H1 (cell line): ENCODE results near the gene PRKCH. TPM values are rescaled to one million over a fixed set of nuclear protein-coding genes. Genes with fewer than 3 reads are reported as not detected.

ENCODE experiments used
- CTCF ChIA-PET: fragments of 300-600 bp; sonication (Branson Sonifier 250); formaldehyde crosslinking; loops from one replicate; lab custom pipeline; 2021; ENCODE audit not compliant: partially characterized antibody; lab: Charles Lee
- POLR2A ChIA-PET: fragments of 300-600 bp; sonication (Branson Sonifier 250); formaldehyde crosslinking; loops from one replicate; lab custom pipeline; 2021; ENCODE audit warnings: inconsistent platforms; ENCODE audit not compliant: partially characterized antibody; lab: Charles Lee
- DNase-seq, 2 experiments: peaks; one replicate each; pipeline versions ENCODE4 v3.0.0 to v3.0.0-alpha.2; 2010 to 2022; ENCODE audit warnings: low spot score in 2 of 2, low read depth in 1 of 2, mixed read lengths in 1 of 2
- FAIRE-seq: peaks from 2 replicates; lab custom pipeline; 2011; peaks lifted over from hg19 to GRCh38; lab: Jason Lieb, UNC
- H2AFZ ChIP-seq: 2 replicates; pipeline ENCODE4 v1.8.1; 2012; ENCODE audit warnings: low read length, inconsistent platforms
- H2AK5ac ChIP-seq: 2 replicates; pipeline ENCODE4 v1.6.1; 2013; ENCODE audit warnings: low read depth, low read length
- H2BK120ac ChIP-seq: replicated peaks from 2 replicates; pipeline ENCODE3; 2013; ENCODE audit warnings: low read depth, low read length, inconsistent platforms
- H2BK12ac ChIP-seq: 2 replicates; pipeline ENCODE4 v1.6.1; 2013; ENCODE audit warnings: low read depth, low read length
- H2BK15ac ChIP-seq: 2 replicates; pipeline ENCODE4 v1.6.1; 2013; ENCODE audit warnings: low read length
- H2BK20ac ChIP-seq: 2 replicates; pipeline ENCODE4 v1.6.1; 2013; ENCODE audit warnings: low read length
- H2BK5ac ChIP-seq: 2 replicates; pipeline ENCODE4 v1.6.1; 2013; ENCODE audit warnings: low read depth, low read length
- H3K14ac ChIP-seq: 2 replicates; pipeline ENCODE4 v1.6.1; 2013; ENCODE audit warnings: inconsistent platforms; ENCODE audit not compliant: insufficient read length
- H3K18ac ChIP-seq: 2 replicates; pipeline ENCODE4 v1.6.1; 2013; ENCODE audit warnings: low read length; ENCODE audit errors: extremely low read depth
- H3K23ac ChIP-seq: 2 replicates; pipeline ENCODE4 v1.6.1; 2013; ENCODE audit warnings: inconsistent platforms; ENCODE audit not compliant: insufficient read length
- H3K23me2 ChIP-seq: 2 replicates; pipeline ENCODE4 v1.6.1; 2013; ENCODE audit warnings: low read depth, low read length
- H3K27ac ChIP-seq: 2 replicates; pipeline ENCODE4 v1.6.1; 2011; ENCODE audit warnings: low read depth, low read length, inconsistent platforms
- H3K27me3 ChIP-seq, 4 experiments: replicated peaks in 1 of 4; 1 replicate in 1 of 4; 2 replicates in 3 of 4; pipeline versions ENCODE4 v1.6.1 to v1.8.1; 2011 to 2013; ENCODE audit warnings: low read length in 3 of 4, mild to moderate bottlenecking in 3 of 4, inconsistent platforms in 2 of 4, mixed read lengths in 2 of 4, moderate library complexity in 1 of 4; ENCODE audit not compliant: control insufficient read depth in 3 of 4, insufficient read depth in 3 of 4; ENCODE audit errors: extremely low read depth in 1 of 4
- H3K36me3 ChIP-seq, 4 experiments: 2 replicates each; pipeline versions ENCODE4 v1.6.1 to v1.8.1; 2011 to 2013; ENCODE audit warnings: mild to moderate bottlenecking in 4 of 4, low read length in 3 of 4, moderate library complexity in 2 of 4, control low read depth in 1 of 4, inconsistent platforms in 1 of 4; ENCODE audit not compliant: insufficient read depth in 4 of 4, control insufficient read depth in 2 of 4
- H3K4ac ChIP-seq: replicated peaks from 2 replicates; pipeline ENCODE3; 2013; ENCODE audit warnings: low read length, low read depth, mixed read lengths, inconsistent platforms; ENCODE audit not compliant: insufficient read length
- H3K4me1 ChIP-seq, 4 experiments: replicated peaks in 1 of 4; 1 replicate in 1 of 4; 2 replicates in 3 of 4; pipeline versions ENCODE4 v1.6.1 to v1.8.1; 2011 to 2013; ENCODE audit warnings: low read length in 3 of 4, inconsistent platforms in 2 of 4, mixed read lengths in 1 of 4; ENCODE audit not compliant: insufficient read depth in 4 of 4, control insufficient read depth in 3 of 4
- H3K4me2 ChIP-seq, 2 experiments: 2 replicates each; pipeline versions ENCODE4 v1.6.1 to v1.8.1; 2011 to 2013; ENCODE audit warnings: low read depth in 2 of 2, low read length in 2 of 2, control low read depth in 1 of 2, inconsistent platforms in 1 of 2, mild to moderate bottlenecking in 1 of 2; ENCODE audit not compliant: insufficient read depth in 1 of 2
- H3K4me3 ChIP-seq, 4 experiments: fragments of 200-600, 300-600 bp in 1 of 4; sonication (generic), shearing (Covaris generic), sonication (Bioruptor Twin) in 1 of 4; 2 replicates each; pipeline versions ENCODE4 v1.5.1 to v1.8.1; 2011 to 2016; ENCODE audit warnings: low read length in 4 of 4, low read depth in 3 of 4, control low read depth in 2 of 4, inconsistent platforms in 2 of 4, mild to moderate bottlenecking in 2 of 4, mixed read lengths in 1 of 4, moderate library complexity in 1 of 4; ENCODE audit not compliant: insufficient read depth in 2 of 4; ENCODE audit errors: extremely low read depth in 1 of 4
- H3K56ac ChIP-seq: replicated peaks from 2 replicates; pipeline ENCODE3; 2013; ENCODE audit warnings: low read depth, mild to moderate bottlenecking, mixed read lengths, low read length, inconsistent platforms; ENCODE audit not compliant: insufficient read length
- H3K79me1 ChIP-seq: 2 replicates; pipeline ENCODE4 v1.6.1; 2013; ENCODE audit warnings: low read depth, low read length, control low read depth
- H3K79me2 ChIP-seq, 2 experiments: 2 replicates each; pipeline versions ENCODE4 v1.6.1 to v1.8.1; 2012 to 2013; ENCODE audit warnings: low read length in 2 of 2, mild to moderate bottlenecking in 2 of 2, inconsistent platforms in 1 of 2; ENCODE audit not compliant: insufficient read depth in 2 of 2, control insufficient read depth in 1 of 2
- H3K9ac ChIP-seq, 4 experiments: replicated peaks in 1 of 4; 1 replicate in 1 of 4; 2 replicates in 3 of 4; pipeline versions ENCODE4 v1.6.1 to v1.8.1; 2011 to 2013; ENCODE audit warnings: low read depth in 3 of 4, low read length in 3 of 4, control low read depth in 2 of 4, mild to moderate bottlenecking in 2 of 4, moderate library complexity in 2 of 4, inconsistent platforms in 1 of 4; ENCODE audit errors: extremely low read depth in 1 of 4
- H3K9me3 ChIP-seq, 2 experiments: 2 replicates each; pipeline versions ENCODE4 v1.6.1 to v1.8.1; 2012 to 2013; ENCODE audit warnings: mild to moderate bottlenecking in 2 of 2, moderate library complexity in 2 of 2, control low read depth in 1 of 2, inconsistent platforms in 1 of 2, low read depth in 1 of 2, low read length in 1 of 2, mixed read lengths in 1 of 2; ENCODE audit not compliant: insufficient read depth in 2 of 2
- H4K20me1 ChIP-seq, 2 experiments: replicated peaks in 1 of 2; 2 replicates each; pipeline versions ENCODE3 to v1.8.1; 2011 to 2013; ENCODE audit warnings: inconsistent platforms in 2 of 2, low read length in 2 of 2, mild to moderate bottlenecking in 1 of 2; ENCODE audit not compliant: insufficient read depth in 2 of 2, control insufficient read depth in 1 of 2
- H4K5ac ChIP-seq: 2 replicates; pipeline ENCODE4 v1.6.1; 2013; ENCODE audit warnings: low read length, low read depth, mixed read lengths, inconsistent platforms; ENCODE audit not compliant: insufficient read length
- H4K8ac ChIP-seq: 2 replicates; pipeline ENCODE4 v1.8.0; 2013; ENCODE audit warnings: mild to moderate bottlenecking, moderate library complexity, low read length, inconsistent platforms; ENCODE audit not compliant: insufficient read depth; ENCODE audit errors: extremely low read depth
- H4K91ac ChIP-seq: replicated peaks from 2 replicates; pipeline ENCODE3; 2013; ENCODE audit warnings: low read length, mixed read lengths, inconsistent platforms; ENCODE audit not compliant: insufficient read length
- BACH1 ChIP-seq: IDR thresholded peaks from 2 replicates; pipeline ENCODE4 v1.6.1; 2012; ENCODE audit warnings: low read length, improper control_type of control experiment
- CHD1 ChIP-seq: IDR thresholded peaks from 2 replicates; pipeline ENCODE4 v1.6.1; 2012; ENCODE audit warnings: low read depth, low read length, improper control_type of control experiment
- EGR1 ChIP-seq: IDR thresholded peaks from 2 replicates; pipeline ENCODE4 v1.6.1; 2011; ENCODE audit warnings: low read depth, low read length, borderline replicate concordance
- EZH2 ChIP-seq: fragments of 200-600 bp; sonication (generic); IDR thresholded peaks from 2 replicates; pipeline ENCODE4 v1.7.1; 2012; ENCODE audit warnings: low read depth, mild to moderate bottlenecking, moderate library complexity, low read length, inconsistent platforms; ENCODE audit not compliant: severe bottlenecking
- GTF2F1 ChIP-seq: IDR thresholded peaks from 2 replicates; pipeline ENCODE4 v1.6.1; 2012; ENCODE audit warnings: low read depth, low read length, improper control_type of control experiment, borderline replicate concordance
- HDAC6 ChIP-seq: IDR thresholded peaks from one replicate; pipeline ENCODE4 v1.7.1; 2012; ENCODE audit warnings: low read depth, mild to moderate bottlenecking, inconsistent platforms, low read length, moderate library complexity
- KDM4A ChIP-seq: IDR thresholded peaks from one replicate; pipeline ENCODE4 v1.7.1; 2012; ENCODE audit warnings: low read depth, mild to moderate bottlenecking, moderate library complexity, low read length, inconsistent platforms; ENCODE audit not compliant: severe bottlenecking
- KDM5A ChIP-seq: fragments of 200-600 bp; IDR thresholded peaks from 2 replicates; pipeline ENCODE4 v1.7.1; 2012; ENCODE audit warnings: mild to moderate bottlenecking, low read length, inconsistent platforms, mixed read lengths
- POLR2AphosphoS5 ChIP-seq: IDR thresholded peaks from 2 replicates; pipeline ENCODE4 v1.6.1; 2011; ENCODE audit warnings: low read depth, low read length
- RNF2 ChIP-seq: fragments of 200-900, 300-1000 bp; sonication (generic); IDR thresholded peaks from 2 replicates; pipeline ENCODE4 v1.7.1; 2016; ENCODE audit warnings: borderline replicate concordance, low read depth, mild to moderate bottlenecking, antibody characterized with exemption, low read length; ENCODE audit not compliant: poor library complexity, severe bottlenecking; ENCODE audit errors: missing control alignments
- SIN3A ChIP-seq, 2 experiments: IDR thresholded peaks in 1 of 2; conservative IDR thresholded peaks in 1 of 2; 2 replicates each; pipeline ENCODE4 v1.6.1; 2011 to 2012; ENCODE audit warnings: low read length in 2 of 2, improper control_type of control experiment in 1 of 2, low read depth in 1 of 2, mild to moderate bottlenecking in 1 of 2
- SIX5 ChIP-seq: IDR thresholded peaks from 2 replicates; pipeline ENCODE4 v1.6.1; 2011; ENCODE audit warnings: mild to moderate bottlenecking, low read depth, low read length
- SP4 ChIP-seq: IDR thresholded peaks from 2 replicates; pipeline ENCODE4 v1.6.1; 2012; ENCODE audit warnings: low read length, inconsistent platforms
- YY1 ChIP-seq: IDR thresholded peaks from 2 replicates; pipeline ENCODE4 v1.6.1; 2011; ENCODE audit warnings: low read depth, mild to moderate bottlenecking, low read length
- WGBS, 2 experiments: shearing (Covaris generic) in 1 of 2; methylation state at CpG; one replicate each; pipeline versions ENCODE4 v1.1.6 to v1.1.7; 2013 to 2015; ENCODE audit warnings: low lambda C conversion rate in 2 of 2, mixed read lengths in 2 of 2, inconsistent platforms in 1 of 2, low coverage in 1 of 2, missing lambda C conversion rate in 1 of 2; ENCODE audit not compliant: insufficient replicate concordance in 2 of 2, insufficient coverage in 1 of 2, insufficient read length in 1 of 2; ENCODE audit errors: extremely low coverage in 1 of 2, missing lambda C conversion rate in 1 of 2; 5-methylcytosine and 5-hydroxymethylcytosine counted together
- polyA plus RNA-seq, 7 experiments: library from polyadenylated mRNA; depleted of rRNA in 3 of 7; stranded (reverse) in 5 of 7; unstranded in 2 of 7; fragments of >200 nt in 5 of 7; fragments of 200-250 nt in 2 of 7; gene quantifications; 1 replicate in 5 of 7; 2 replicates in 1 of 7; 4 replicates in 1 of 7; pipeline versions ENCODE4 v1.2.1 to v1.2.3, GENCODE V29; 2011 to 2013; ENCODE audit warnings: missing spikeins in 2 of 7, mixed read lengths in 2 of 7
- total RNA-seq: library from RNA; stranded (reverse); fragmentation: NEBNext Ultra II Directional; extraction: Animal tissue kit (Norgen Biotek cat#: 25700); gene quantifications from 2 replicates; pipeline ENCODE4 v1.2.1, GENCODE V29; 2021

PRKCH gene
- total and polyA plus RNA-seq, 2 of the 8 experiments (the other 6 are each of a cell fraction or from before 2014, with no cell fraction given) = 6.4 to 7.0 TPM

- no peak overlapping the region for H3K18ac ChIP-seq
- H4K20me1 ChIP-seq = no peaks in the 10 kb centered on the region
- peak overlapping the region; percentile 88 for H2BK12ac ChIP-seq
- H2BK5ac ChIP-seq = peak overlapping the region; percentile 4; the same call in 1 of the 2 replicates
- H3K4me1 ChIP-seq = peaks cover 4 to 19% (median 13%) of the 10 kb centered on the region in 4 experiments
- H3K79me2 ChIP-seq = no peaks in the 10 kb centered on the region
- H3K23me2 ChIP-seq = peaks cover 4% of the 10 kb centered on the region; the same call in 1 of the 2 replicates
- H3K79me1 ChIP-seq = no peaks in the 10 kb centered on the region
- 0 out of 4 replicates have a peak overlapping the region, but pooled peaks have one; percentile 2 to 45 for H3K4me2 ChIP-seq
- H3K4me3 ChIP-seq = no peak overlapping the region; a peak in 1 of 8 replicates
- DNase-seq = no peak
- no peak overlapping the region for H2BK120ac ChIP-seq
- H3K36me3 ChIP-seq = no peaks in the 10 kb centered on the region
- H2BK20ac ChIP-seq = no peak overlapping the region
- H4K5ac ChIP-seq = no peak overlapping the region
- no peak overlapping the region for H4K91ac ChIP-seq
- H2AFZ ChIP-seq = no peak overlapping the region
- 95% methylated on average over 1 of the region's 3 CpGs; no CpG with 5 or more reads in 1 of the 2 experiments for WGBS, 2 experiments
- no peak overlapping the region for H3K56ac ChIP-seq
- no peak overlapping the region for H3K23ac ChIP-seq
- peak overlapping the region; percentile 41; the same call in 1 of the 2 replicates for H2AK5ac ChIP-seq
- CTCF ChIA-PET = interaction anchor here (0.7 to 5.6 kb wide), 21 partner anchors 9 to 864 kb away, joined by 3 to 29 read pairs (median 3); partner anchors contain the start of gene TMEM30B
- H2BK15ac ChIP-seq = no peak overlapping the region
- H3K9me3 ChIP-seq = no peaks in the 10 kb centered on the region
- no peak overlapping the region for H3K9ac ChIP-seq
- no peaks in the 10 kb centered on the region for H3K27me3 ChIP-seq
- POLR2A ChIA-PET = interaction anchor here (1.5 to 2.1 kb wide), 2 partner anchors 225 to 291 kb away, joined by 5 to 9 read pairs; partner anchors contain the start of genes HIF1A and SNAPC1
- H4K8ac ChIP-seq = no peak overlapping the region
- H3K4ac ChIP-seq = no peak overlapping the region
- H3K27ac ChIP-seq = no peak overlapping the region
- FAIRE-seq = no peak
- H3K14ac ChIP-seq = no peak overlapping the region
- TF ChIP-seq EGR1 = no peak
- TF ChIP-seq BACH1 = no peak
- TF ChIP-seq SP4 = no peak
- no peak for TF ChIP-seq SIN3A (conservative IDR thresholded peaks at IDR 0.05 in 1 of 2, IDR thresholded peaks at IDR 0.05 in 1 of 2; ENCODE audit: low read depth in 1 of 2, low read length in 2 of 2)
- TF ChIP-seq KDM5A = no peak
- no peak for TF ChIP-seq CHD1
- no peak for TF ChIP-seq GTF2F1
- TF ChIP-seq RNF2 = no peak
- TF ChIP-seq KDM4A = no peak
- TF ChIP-seq SIX5 = no peak
- TF ChIP-seq EZH2 = no peak
- TF ChIP-seq HDAC6 = no peak
- TF ChIP-seq YY1 = no peak
- TF ChIP-seq POLR2AphosphoS5 = no peak
These were observed 149.5 kb downstream of the PRKCH start for GRCh38 chr14:61470961-61471293.
